Activated naive CD8-positive, alpha-beta T cell (primary cell): Measurements from ENCODE around the gene TMEM134.
A peak's percentile ranks its signal among the peaks of the same experiment; 100 is the strongest.

Experiments used
- H3K27ac Mint-ChIP-seq: one replicate; pipeline ENCODE4 v1.8.0; 2021; ENCODE audit warnings: mixed read lengths
- H3K27me3 Mint-ChIP-seq: one replicate; pipeline ENCODE4 v1.8.0; 2021; ENCODE audit warnings: mixed read lengths
- H3K36me3 Mint-ChIP-seq: one replicate; pipeline ENCODE4 v1.8.0; 2021; ENCODE audit warnings: mixed read lengths
- H3K4me1 Mint-ChIP-seq: one replicate; pipeline ENCODE4 v1.8.0; 2021; ENCODE audit warnings: low read depth, mixed read lengths
- H3K4me3 Mint-ChIP-seq: one replicate; pipeline ENCODE4 v1.8.0; 2021; ENCODE audit warnings: mild to moderate bottlenecking, mixed read lengths
- H3K9me3 Mint-ChIP-seq: one replicate; pipeline ENCODE4 v1.8.0; 2021; ENCODE audit warnings: low read depth, mixed read lengths

Gene TMEM134

GRCh38 chr11:67420646-67421429 lies 48.2 kb downstream of the TMEM134 start:
- no peaks in the 10 kb centered on the region for H3K36me3 Mint-ChIP-seq
- H3K4me3 Mint-ChIP-seq: peak overlapping the region; percentile 85
- peaks cover 46% of the 10 kb centered on the region for H3K4me1 Mint-ChIP-seq
- H3K27me3 Mint-ChIP-seq: no peaks in the 10 kb centered on the region
- H3K9me3 Mint-ChIP-seq: no peaks in the 10 kb centered on the region
- H3K27ac Mint-ChIP-seq: peak overlapping the region; percentile 87

GRCh38 chr11:67420147-67420645 lies 48.9 kb downstream of the TMEM134 start:
- no peaks in the 10 kb centered on the region for H3K36me3 Mint-ChIP-seq
- H3K4me1 Mint-ChIP-seq: peaks cover 46% of the 10 kb centered on the region
- no peaks in the 10 kb centered on the region for H3K27me3 Mint-ChIP-seq
- H3K27ac Mint-ChIP-seq: peak overlapping the region; percentile 93
- H3K4me3 Mint-ChIP-seq: peak overlapping the region; percentile 85
- no peaks in the 10 kb centered on the region for H3K9me3 Mint-ChIP-seq

- no peaks in the 10 kb centered on the region for H3K36me3 Mint-ChIP-seq
- H3K9me3 Mint-ChIP-seq: no peaks in the 10 kb centered on the region
- H3K4me1 Mint-ChIP-seq: peaks cover 46% of the 10 kb centered on the region
- H3K27ac Mint-ChIP-seq: peak overlapping the region; percentile 93
- peak overlapping the region; percentile 85 for H3K4me3 Mint-ChIP-seq
- H3K27me3 Mint-ChIP-seq: no peaks in the 10 kb centered on the region
Measured at GRCh38 chr11:67419325-67420049, 49.6 kb downstream of the TMEM134 start.

GRCh38 chr11:67418476-67419281 lies 50.4 kb downstream of the TMEM134 start:
- Mint-ChIP-seq H3K27ac (peak overlapping the region; percentile 93), H3K27me3 (no peaks in the 10 kb centered on the region), H3K36me3 (no peaks in the 10 kb centered on the region), H3K4me1 (peaks cover 48% of the 10 kb centered on the region), H3K9me3 (no peaks in the 10 kb centered on the region), H3K4me3 (peak overlapping the region; percentile 85)

GRCh38 chr11:67417425-67417824 lies 51.6 kb downstream of the TMEM134 start:
- H3K4me3 Mint-ChIP-seq: peak overlapping the region; percentile 85
- H3K27me3 Mint-ChIP-seq: no peaks in the 10 kb centered on the region
- peaks cover 54% of the 10 kb centered on the region for H3K4me1 Mint-ChIP-seq
- no peaks in the 10 kb centered on the region for H3K36me3 Mint-ChIP-seq
- no peaks in the 10 kb centered on the region for H3K9me3 Mint-ChIP-seq
- H3K27ac Mint-ChIP-seq: peak overlapping the region; percentile 85

GRCh38 chr11:67416416-67417335 lies 52.4 kb downstream of the TMEM134 start:
- H3K9me3 Mint-ChIP-seq: no peaks in the 10 kb centered on the region
- H3K36me3 Mint-ChIP-seq: no peaks in the 10 kb centered on the region
- peaks cover 62% of the 10 kb centered on the region for H3K4me1 Mint-ChIP-seq
- peak overlapping the region; percentile 85 for H3K4me3 Mint-ChIP-seq
- no peaks in the 10 kb centered on the region for H3K27me3 Mint-ChIP-seq
- H3K27ac Mint-ChIP-seq: peak overlapping the region; percentile 97

GRCh38 chr11:67415501-67416304 lies 53.3 kb downstream of the TMEM134 start, which contains the start of gene CARNS1:
CARNS1 (plus strand) TSS chr11:67415678; CDS start chr11:67416200, 522 bp downstream.
- H3K27ac Mint-ChIP-seq: peak within 1 kb of the TSS; percentile 97
- H3K27me3 Mint-ChIP-seq: no peaks in the 10 kb centered on the region
- H3K9me3 Mint-ChIP-seq: no peaks in the 10 kb centered on the region
- peaks cover 68% of the 10 kb centered on the region for H3K4me1 Mint-ChIP-seq
- H3K36me3 Mint-ChIP-seq: no peaks in the 10 kb centered on the region
- H3K4me3 Mint-ChIP-seq: peak within 1 kb of the TSS; percentile 85

GRCh38 chr11:67413266-67413849 lies 55.7 kb downstream of the TMEM134 start:
- Mint-ChIP-seq H3K9me3 (no peaks in the 10 kb centered on the region), H3K27me3 (no peaks in the 10 kb centered on the region), H3K27ac (peak overlapping the region; percentile 58), H3K36me3 (no peaks in the 10 kb centered on the region), H3K4me1 (peaks cover 72% of the 10 kb centered on the region), H3K4me3 (peak overlapping the region; percentile 54)

- Mint-ChIP-seq H3K36me3 (no peaks in the 10 kb centered on the region), H3K27ac (peak overlapping the region; percentile 58), H3K9me3 (no peaks in the 10 kb centered on the region), H3K4me1 (peaks cover 73% of the 10 kb centered on the region), H3K4me3 (no peak overlapping the region), H3K27me3 (no peaks in the 10 kb centered on the region)
Measured at GRCh38 chr11:67412495-67413179, 56.4 kb downstream of the TMEM134 start.

GRCh38 chr11:67411785-67412152 lies 57.3 kb downstream of the TMEM134 start:
- H3K4me3 Mint-ChIP-seq: peak overlapping the region; percentile 8
- peaks cover 76% of the 10 kb centered on the region for H3K4me1 Mint-ChIP-seq
- peak overlapping the region; percentile 93 for H3K27ac Mint-ChIP-seq
- H3K27me3 Mint-ChIP-seq: no peaks in the 10 kb centered on the region
- H3K9me3 Mint-ChIP-seq: no peaks in the 10 kb centered on the region
- H3K36me3 Mint-ChIP-seq: no peaks in the 10 kb centered on the region
